Panc1 (cell line): Measurements from ENCODE around the gene DUSP15. TPM values are rescaled to one million over a fixed set of nuclear protein-coding genes. Genes with fewer than 3 reads are reported as not detected.

ENCODE experiments used
- ATAC-seq: fragments of 200-7000 bp; cut with Tn5 transposase; 2 replicates; pipeline ENCODE4 v1.9.1; 2020; ENCODE audit warnings: mild to moderate bottlenecking, moderate library complexity
- BruUV-seq: library from RNA; stranded (reverse); fragments of 400-500 nt; replicated peaks from 2 replicates; lab custom pipeline; 2021; lab: Mats Ljungman, UMichigan
- CTCF ChIA-PET: fragments of 300-600 bp; sonication (Branson Sonifier 250); formaldehyde crosslinking; loops from one replicate; lab custom pipeline; 2022; ENCODE audit warnings: antibody characterized with exemption; lab: Charles Lee
- POLR2A ChIA-PET: fragments of 300-600 bp; sonication (Branson Sonifier 250); formaldehyde crosslinking; loops from one replicate; lab custom pipeline; 2022; ENCODE audit warnings: antibody characterized with exemption; lab: Charles Lee
- DNase-seq: peaks from one replicate; pipeline ENCODE4 v3.0.0-alpha.2; 2010; ENCODE audit warnings: low read depth, low spot score
- H3K27ac ChIP-seq: 2 replicates; pipeline ENCODE4 v1.5.1; 2011; ENCODE audit warnings: mild to moderate bottlenecking, low read length, inconsistent platforms
- H3K27me3 ChIP-seq: fragments of 200-500 bp; sonication (Bioruptor generic); 2 replicates; pipeline ENCODE4 v1.6.0; 2014; ENCODE audit warnings: low read length, inconsistent platforms; ENCODE audit not compliant: control insufficient read depth, insufficient read depth
- H3K36me3 ChIP-seq: fragments of 200-500 bp; sonication (Bioruptor generic); 2 replicates; pipeline ENCODE4 v1.5.1; 2014; ENCODE audit warnings: inconsistent platforms, mild to moderate bottlenecking, low read length, moderate library complexity; ENCODE audit not compliant: control insufficient read depth, insufficient read depth
- H3K4me1 ChIP-seq: 2 replicates; pipeline ENCODE4 v1.5.1; 2011; ENCODE audit warnings: inconsistent platforms, mild to moderate bottlenecking, low read length, moderate library complexity; ENCODE audit not compliant: control insufficient read depth, insufficient read depth
- H3K4me3 ChIP-seq, 2 experiments: 2 replicates each; pipeline ENCODE4 v1.5.1; 2011 to 2012; ENCODE audit warnings: low read depth in 2 of 2, low read length in 2 of 2, mild to moderate bottlenecking in 2 of 2, inconsistent platforms in 1 of 2, moderate library complexity in 1 of 2
- H3K9me3 ChIP-seq: fragments of 200-500 bp; sonication (Bioruptor generic); 2 replicates; pipeline ENCODE4 v1.5.1; 2014; ENCODE audit warnings: low read depth, mild to moderate bottlenecking, inconsistent platforms, low read length, moderate library complexity; ENCODE audit not compliant: control insufficient read depth, insufficient read depth
- CTCF ChIP-seq: fragments of 450-650 bp; IDR thresholded peaks from 2 replicates; pipeline ENCODE4 v1.5.1; 2017; ENCODE audit warnings: mild to moderate bottlenecking
- POLR2AphosphoS5 ChIP-seq: IDR thresholded peaks from 2 replicates; pipeline ENCODE4 v1.6.1; 2012; ENCODE audit warnings: mild to moderate bottlenecking, low read depth, low read length, moderate library complexity
- REST ChIP-seq, 2 experiments: IDR thresholded peaks; 2 replicates each; pipeline ENCODE4 v1.6.1; 2011 to 2012; ENCODE audit warnings: low read depth in 2 of 2, control low read depth in 1 of 2, low read length in 1 of 2, mild to moderate bottlenecking in 1 of 2, moderate library complexity in 1 of 2; ENCODE audit not compliant: insufficient read depth in 1 of 2
- SIN3A ChIP-seq: IDR thresholded peaks from 2 replicates; pipeline ENCODE4 v1.6.1; 2012; ENCODE audit warnings: low read depth, mild to moderate bottlenecking, low read length, moderate library complexity, borderline replicate concordance; ENCODE audit not compliant: insufficient read depth
- TCF7L2 ChIP-seq: IDR thresholded peaks from 2 replicates; pipeline ENCODE4 v1.6.1; 2011; ENCODE audit warnings: mild to moderate bottlenecking, low read depth, low read length, inconsistent platforms
- in situ Hi-C: cut with HindIII; loops from 2 replicates; pipeline ENCODE4 v1.10.0; 2016; ENCODE audit warnings: low sequenced_read_pairs, low pct_unique_long_range_greater_than_20kb
- intact Hi-C: fragments of 100-400 bp; cut with micrococcal nuclease; formaldehyde crosslinking; loops from one replicate; pipeline ENCODE4 v1.10.0; 2022; ENCODE audit not compliant: unreplicated experiment
- total RNA-seq: library from RNA; stranded (reverse); gene quantifications from one replicate; pipeline ENCODE4 v1.2.1, GENCODE V29; 2021; ENCODE audit not compliant: unreplicated experiment

The DUSP15 gene
- total RNA-seq, 1 experiment from 2014 or later: 23.6 TPM

GRCh38 chr20:31844737-31845299 lies 25.5 kb downstream of the DUSP15 start:
- Histone ChIP-seq H3K36me3 (no peaks in the 10 kb centered on the region), H3K27ac (peak overlapping the region; percentile 17; the same call in 1 of the 2 replicates), H3K9me3 (no peaks in the 10 kb centered on the region), H3K27me3 (no peaks in the 10 kb centered on the region), H3K4me3 (peak overlapping the region; percentile 3 to 10; a peak in 3 of 4 replicates), H3K4me1 (peaks cover 55% of the 10 kb centered on the region)
- ChIA-PET POLR2A (no interaction called here), CTCF (interaction anchor here (1.1 to 2.5 kb wide), 2 partner anchors 11 to 107 kb away, joined by 3 to 9 read pairs; partner anchors contain the start of gene PDRG1)
- ATAC-seq (no peak), DNase-seq (no peak)
- BruUV-seq: no TSS peak
- intact Hi-C loops (no loop called here), in situ Hi-C loops (no loop called here)
- TF ChIP-seq REST (IDR thresholded peaks at IDR 0.05; ENCODE audit: insufficient read depth in 1 of 2, low read depth in 2 of 2, low read length in 1 of 2): no peak
- no peak for TF ChIP-seq TCF7L2
- no peak for TF ChIP-seq POLR2AphosphoS5
- no peak for TF ChIP-seq SIN3A
- TF ChIP-seq CTCF: no peak

- TF ChIP-seq POLR2AphosphoS5 (no peak), REST (IDR thresholded peaks at IDR 0.05; ENCODE audit: insufficient read depth in 1 of 2, low read depth in 2 of 2, low read length in 1 of 2) (no peak), CTCF (no peak), TCF7L2 (no peak), SIN3A (no peak)
- H3K4me1 ChIP-seq: peaks cover 60% of the 10 kb centered on the region
- H3K9me3 ChIP-seq: no peaks in the 10 kb centered on the region
- CTCF ChIA-PET: interaction anchor here (0.6 kb wide), 1 partner anchor 402 kb away, joined by 4 read pairs; no protein-coding TSS in a partner anchor
- intact Hi-C loops (no loop called here), in situ Hi-C loops (no loop called here)
- H3K27ac ChIP-seq: peak overlapping the region; percentile 84
- no TSS peak for BruUV-seq
- ATAC-seq: no peak
- peak overlapping the region in 1 of 2 experiments; percentile 0; a peak in 2 of 4 replicates for H3K4me3 ChIP-seq
- H3K36me3 ChIP-seq: no peaks in the 10 kb centered on the region
- DNase-seq: no peak
- H3K27me3 ChIP-seq: no peaks in the 10 kb centered on the region
- POLR2A ChIA-PET: no interaction called here
Observed at GRCh38 chr20:31843881-31844280, 26.4 kb downstream of the DUSP15 start.
